Transverse colon (tissue), 4 donors: Measurements from ENCODE around the gene SMAP1.

Source experiments
- EP300 ChIP-seq: sonication (generic); formaldehyde crosslinking; IDR thresholded peaks from one replicate; pipeline ENCODE4 v1.6.1; 2017; ENCODE audit warnings: antibody characterized with exemption, low read depth
- POLR2A ChIP-seq: fragments of 450-650 bp; IDR thresholded peaks from one replicate; pipeline ENCODE4 v1.6.1; 2016; ENCODE audit warnings: antibody characterized with exemption, mild to moderate bottlenecking, moderate library complexity
- POLR2AphosphoS5 ChIP-seq, 3 donors: sonication (generic); formaldehyde crosslinking; IDR thresholded peaks; one replicate each; pipeline ENCODE4 v1.6.1; 2016; ENCODE audit warnings: antibody characterized with exemption in 3 of 3
- TF ChIP-seq, protein P1 (sequence below), 5 experiments: fragments of 200-600 bp in 3 of 5; fragments of 450-650 bp in 2 of 5; sonication (generic) in 3 of 5; IDR thresholded peaks; 1 replicate in 2 of 5; 2 replicates in 3 of 5; pipeline ENCODE4 v1.5.1; 2016 to 2017; ENCODE audit warnings: antibody characterized with exemption in 5 of 5, inconsistent platforms in 3 of 5, mild to moderate bottlenecking in 2 of 5, moderate library complexity in 1 of 5

DNA sequence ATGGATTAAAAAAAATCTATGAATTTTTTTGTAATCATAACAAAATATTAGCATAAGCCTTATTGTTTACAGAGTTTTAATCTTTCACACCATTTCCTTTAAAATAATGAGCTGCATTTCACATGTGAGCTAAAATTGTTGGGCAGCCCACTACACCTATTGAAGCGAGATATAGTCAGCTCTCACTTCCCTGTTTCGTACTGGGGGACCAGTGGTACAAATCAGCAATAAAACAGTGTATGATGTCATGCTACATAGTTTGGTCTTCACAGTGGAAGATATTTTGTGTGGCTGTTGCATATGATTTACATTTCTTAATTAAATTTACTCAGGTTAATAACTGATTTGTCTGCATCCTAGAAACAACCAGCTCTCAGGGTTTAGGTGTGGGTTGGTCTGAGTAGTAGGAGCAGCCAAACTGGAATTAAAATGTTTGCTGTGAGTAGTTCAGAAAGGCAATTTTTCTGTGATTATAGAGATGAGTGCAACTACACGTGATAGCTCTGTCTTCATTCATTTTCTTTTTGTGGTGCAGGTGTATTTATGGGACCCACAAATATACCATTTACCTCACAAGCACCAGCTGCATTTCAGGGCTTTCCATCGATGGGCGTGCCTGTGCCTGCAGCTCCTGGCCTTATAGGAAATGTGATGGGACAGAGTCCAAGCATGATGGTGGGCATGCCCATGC is 189.8 kb downstream of the SMAP1 start:
- no peak for TF ChIP-seq EP300
- TF ChIP-seq, protein P1, sequence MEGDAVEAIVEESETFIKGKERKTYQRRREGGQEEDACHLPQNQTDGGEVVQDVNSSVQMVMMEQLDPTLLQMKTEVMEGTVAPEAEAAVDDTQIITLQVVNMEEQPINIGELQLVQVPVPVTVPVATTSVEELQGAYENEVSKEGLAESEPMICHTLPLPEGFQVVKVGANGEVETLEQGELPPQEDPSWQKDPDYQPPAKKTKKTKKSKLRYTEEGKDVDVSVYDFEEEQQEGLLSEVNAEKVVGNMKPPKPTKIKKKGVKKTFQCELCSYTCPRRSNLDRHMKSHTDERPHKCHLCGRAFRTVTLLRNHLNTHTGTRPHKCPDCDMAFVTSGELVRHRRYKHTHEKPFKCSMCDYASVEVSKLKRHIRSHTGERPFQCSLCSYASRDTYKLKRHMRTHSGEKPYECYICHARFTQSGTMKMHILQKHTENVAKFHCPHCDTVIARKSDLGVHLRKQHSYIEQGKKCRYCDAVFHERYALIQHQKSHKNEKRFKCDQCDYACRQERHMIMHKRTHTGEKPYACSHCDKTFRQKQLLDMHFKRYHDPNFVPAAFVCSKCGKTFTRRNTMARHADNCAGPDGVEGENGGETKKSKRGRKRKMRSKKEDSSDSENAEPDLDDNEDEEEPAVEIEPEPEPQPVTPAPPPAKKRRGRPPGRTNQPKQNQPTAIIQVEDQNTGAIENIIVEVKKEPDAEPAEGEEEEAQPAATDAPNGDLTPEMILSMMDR (IDR thresholded peaks at IDR 0.05), result no peak
- TF ChIP-seq POLR2A, result no peak
- TF ChIP-seq POLR2AphosphoS5 (IDR thresholded peaks at IDR 0.05), result no peak
